Ecto neural progenitor cell (in vitro differentiated cells): ENCODE measurements around the gene HES4.
"Not testable (repeated sequence)": the region's sequence is repeated elsewhere in the genome, so short reads cannot be mapped to it uniquely, and the experiment has no call there.

Experiments used
- DNase-seq: peaks from one replicate; pipeline ENCODE4 v3.0.0-alpha.2; 2018; ENCODE audit warnings: low spot score

Gene HES4

DNA sequence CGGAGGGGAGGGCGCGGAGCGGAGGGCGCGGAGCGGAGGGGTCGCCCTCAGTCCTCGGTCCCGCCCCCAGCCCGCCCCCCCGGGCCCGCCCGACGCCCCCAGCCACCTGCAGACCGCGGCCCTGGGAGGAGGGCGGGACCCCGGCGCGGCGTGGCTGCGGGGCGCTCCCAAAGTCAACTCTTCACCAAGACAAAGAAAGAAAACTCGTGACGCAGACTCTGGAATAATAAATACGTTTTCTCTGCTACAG, 1.2 kb downstream of the HES4 start:
- DNase-seq = no peak

DNA sequence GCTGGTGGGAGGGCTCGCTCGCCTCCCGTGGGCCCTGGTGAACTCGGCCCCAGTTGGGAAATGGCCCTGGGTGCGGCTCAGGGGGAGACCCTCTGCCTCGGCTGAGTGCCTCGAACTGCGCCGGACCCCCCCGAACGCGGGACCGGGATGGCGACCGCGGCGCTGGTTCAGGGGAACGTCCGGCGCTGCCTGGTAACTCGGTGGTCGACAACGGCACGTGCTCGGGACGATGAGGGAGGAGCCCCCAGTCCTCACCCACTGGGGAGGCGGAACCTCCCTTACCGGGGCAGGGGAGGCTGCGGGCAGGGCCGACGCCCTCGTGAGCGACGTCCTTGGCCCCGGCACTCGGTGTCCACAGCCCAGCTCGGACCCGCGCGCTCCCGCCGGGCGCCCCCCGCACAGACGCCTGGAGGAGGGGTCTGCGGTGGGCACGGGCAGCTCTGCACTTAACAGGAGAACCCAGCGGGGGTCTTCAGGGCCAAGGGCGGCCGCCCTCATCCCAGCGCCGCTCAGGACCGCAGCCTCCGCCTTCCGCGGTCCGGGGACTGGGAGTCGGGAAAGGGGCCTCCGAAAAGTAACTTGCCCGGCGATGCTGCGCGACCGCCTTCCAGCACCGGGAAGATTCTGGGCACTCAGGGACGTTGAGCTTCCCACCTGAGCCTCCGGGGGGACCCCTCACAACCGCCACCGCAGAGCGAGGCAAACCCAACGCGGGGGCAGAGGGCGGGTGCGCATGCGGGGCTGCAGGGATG, 1.7 kb downstream of the HES4 start:
- peak; percentile 82 for DNase-seq

DNA sequence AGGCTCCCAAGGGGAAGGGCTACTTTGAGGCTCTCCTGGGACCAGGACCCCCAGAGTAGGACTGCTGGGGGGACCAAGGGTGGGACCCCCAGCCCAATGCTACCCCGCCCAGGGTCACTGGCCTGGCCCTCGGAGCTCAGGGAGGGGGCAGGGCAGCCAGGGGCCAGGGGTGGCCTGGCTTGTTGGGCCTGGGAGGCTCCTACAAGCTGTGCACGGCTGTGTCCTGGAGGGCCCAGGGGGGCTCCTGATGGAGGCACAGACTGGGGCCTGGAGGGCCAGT, 2.2 kb downstream of the HES4 start:
- no peak for DNase-seq

DNA sequence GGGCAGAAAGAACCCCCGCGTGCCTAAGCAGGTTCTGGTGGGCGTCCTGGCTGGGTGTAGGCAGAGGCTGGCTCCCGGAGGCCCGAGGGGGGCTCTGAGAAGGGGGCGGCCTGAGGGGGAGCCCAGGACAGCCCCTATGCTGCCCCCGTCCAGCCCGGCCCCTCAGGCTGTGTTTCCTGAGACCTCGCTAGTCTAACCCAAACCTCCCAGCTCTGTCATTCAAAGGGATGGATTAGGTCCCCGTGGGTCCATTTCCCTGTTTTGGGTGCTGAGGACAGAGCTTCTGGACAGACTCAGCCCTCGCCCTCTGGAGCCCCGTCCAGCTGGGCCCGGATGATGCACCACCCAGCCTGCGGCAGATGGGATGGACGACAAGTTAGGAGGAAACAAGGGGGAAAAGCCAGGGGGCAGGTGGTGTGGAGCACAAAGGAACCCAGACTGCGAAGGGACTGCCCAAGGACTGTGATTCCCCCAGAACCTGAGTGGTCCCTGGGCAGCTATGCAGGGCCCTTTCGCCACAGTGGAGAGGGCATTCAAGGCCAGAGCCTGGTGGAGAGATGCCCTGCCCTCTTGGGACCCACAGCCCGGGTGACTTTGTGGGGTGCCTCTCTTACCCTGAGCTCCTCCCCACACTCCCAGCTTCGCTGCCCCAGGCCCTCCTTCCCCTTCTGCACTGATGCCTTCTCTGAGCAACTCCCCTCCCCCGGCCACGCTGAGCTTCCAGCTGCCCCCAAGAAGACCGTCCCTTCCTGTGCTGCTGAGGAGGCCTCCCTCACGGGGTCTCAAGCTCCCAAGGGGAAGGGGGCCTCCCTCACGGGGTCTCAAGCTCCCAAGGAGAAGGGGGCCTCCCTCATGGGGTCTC, 2.8 kb downstream of the HES4 start:
- DNase-seq = peak; percentile 68

DNA sequence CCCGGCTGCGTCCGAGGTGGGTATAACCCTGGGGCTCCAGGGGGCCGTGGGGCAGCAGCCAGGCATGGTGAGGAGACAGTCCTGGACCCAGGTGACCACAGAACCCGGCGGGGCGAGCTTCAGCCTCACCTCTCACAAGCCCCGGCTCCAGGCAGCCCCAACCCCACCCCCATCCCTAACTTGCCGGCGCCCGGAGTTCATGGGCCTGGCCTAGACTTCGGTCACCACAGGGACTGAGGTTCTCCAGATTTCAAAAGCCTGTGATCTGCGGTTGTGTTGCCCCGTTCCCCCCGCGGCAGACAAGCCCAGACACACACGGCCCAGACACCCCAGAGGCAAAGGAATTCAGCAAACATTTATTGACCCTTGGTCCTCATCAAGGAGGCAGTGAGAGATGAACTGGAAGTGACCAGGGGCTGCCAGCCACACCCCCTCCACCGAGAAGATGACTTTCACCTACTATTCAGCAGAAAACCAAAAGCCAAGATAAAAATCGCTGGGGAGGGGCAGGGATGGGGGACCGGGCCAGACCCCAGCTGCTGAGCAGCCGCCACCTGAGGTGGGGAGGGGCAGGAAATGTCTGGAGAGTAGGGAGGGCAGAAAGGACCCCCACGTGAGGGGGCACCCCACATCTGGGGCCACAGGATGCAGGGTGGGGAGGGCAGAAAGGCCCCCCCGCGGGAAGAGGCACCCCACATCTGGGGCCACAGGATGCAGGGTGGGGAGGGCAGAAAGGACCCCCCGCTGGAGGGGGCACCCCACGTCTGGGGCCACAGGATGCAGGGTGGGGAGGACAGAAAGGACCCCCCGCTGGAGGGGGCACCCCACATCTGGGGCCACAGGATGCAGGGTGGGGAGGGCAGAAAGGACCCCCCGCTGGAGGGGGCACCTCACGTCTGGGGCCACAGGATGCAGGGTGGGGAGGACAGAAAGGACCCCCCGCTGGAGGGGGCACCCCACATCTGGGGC, 3.9 kb downstream of the HES4 start:
- DNase-seq = peak; percentile 53

DNA sequence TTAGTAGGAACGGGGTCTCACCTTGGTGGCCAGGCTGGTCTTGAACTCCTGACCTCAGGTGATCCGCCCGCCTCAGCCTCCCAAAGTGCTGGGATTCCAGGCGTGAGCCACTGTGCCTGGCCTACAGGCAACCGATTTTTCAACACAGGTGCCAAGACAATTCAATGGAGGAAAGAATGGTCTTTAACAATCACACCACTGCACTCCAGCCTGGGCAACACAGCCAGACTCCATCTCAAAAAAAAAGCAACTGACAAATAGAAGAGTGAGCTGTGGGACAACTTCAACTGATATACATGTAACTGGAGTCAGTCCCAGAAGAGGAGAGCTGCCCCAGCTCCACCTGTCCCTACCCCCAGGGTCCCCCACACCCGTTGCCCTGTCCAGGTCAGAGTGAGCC, 5.4 kb downstream of the HES4 start:
- not testable (repeated sequence) for DNase-seq

DNA sequence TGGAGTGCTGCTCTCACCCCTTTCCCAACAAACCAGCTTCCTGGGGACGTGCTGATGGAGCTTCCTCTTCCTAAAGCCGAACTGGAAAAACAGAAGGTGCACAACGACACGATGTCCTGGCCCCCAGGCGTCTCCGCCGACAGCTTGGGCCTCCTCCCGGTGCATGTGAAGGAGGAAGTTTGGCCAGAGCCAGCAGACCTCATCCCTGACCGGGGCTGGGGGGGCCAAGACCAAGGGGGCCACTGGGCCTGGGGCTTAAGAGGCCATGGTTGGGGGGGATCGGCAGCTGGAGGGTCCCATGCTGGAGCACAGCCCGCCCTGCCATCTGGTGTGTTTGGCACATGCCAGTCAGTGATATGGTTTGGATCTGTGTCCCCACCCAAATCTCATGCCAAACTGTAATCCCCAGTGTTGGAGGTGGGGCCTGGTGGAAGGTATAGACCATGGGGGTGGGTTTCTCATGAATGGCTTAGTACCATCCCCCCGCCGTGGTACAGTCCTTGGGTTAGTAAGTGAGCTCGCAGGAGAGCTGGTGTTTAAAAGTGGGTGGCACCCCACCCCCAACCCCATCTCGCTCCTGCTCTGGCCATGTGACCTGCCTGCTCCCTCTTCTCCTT, 6.4 kb downstream of the HES4 start:
- no peak for DNase-seq

DNA sequence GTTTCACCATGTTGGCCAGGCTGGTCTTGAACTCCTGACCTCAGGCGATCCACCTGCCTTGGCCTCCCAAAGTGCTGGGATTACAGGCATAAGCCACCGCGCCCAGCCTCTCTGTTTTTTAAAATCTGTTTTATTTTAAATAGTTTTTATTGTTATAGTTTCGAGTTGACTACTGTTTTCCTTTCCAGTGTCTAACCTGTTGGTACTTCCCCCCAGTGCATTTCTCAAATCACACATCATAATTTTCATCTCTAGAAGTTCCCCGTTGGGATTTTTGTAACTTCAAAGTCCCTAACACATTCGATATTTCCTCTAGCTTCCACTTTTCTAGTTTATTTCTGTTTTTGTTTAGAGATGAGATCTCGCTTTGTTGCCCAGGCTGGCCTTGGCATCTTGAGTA, 7.5 kb downstream of the HES4 start:
- DNase-seq = no peak

DNA sequence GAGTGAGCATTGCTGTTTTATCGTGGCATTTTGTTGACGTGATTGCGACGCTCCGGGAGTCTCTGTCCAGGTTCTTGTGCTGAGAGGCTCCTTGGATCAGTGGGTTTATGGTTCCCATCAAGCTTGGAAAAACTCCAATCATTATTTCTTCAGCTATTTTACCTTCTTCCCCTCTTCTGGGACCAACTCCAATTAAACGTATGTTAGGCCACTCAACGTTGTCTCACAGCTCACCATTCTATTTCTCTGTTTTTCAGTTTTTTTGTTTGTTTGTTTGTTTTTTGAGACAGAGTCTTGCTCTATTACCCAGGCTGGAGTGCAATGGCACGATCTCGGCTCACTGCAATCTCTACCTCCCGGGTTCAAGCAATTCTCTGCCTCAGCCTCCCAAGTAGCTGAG, 8.0 kb downstream of the HES4 start:
- no peak for DNase-seq

DNA sequence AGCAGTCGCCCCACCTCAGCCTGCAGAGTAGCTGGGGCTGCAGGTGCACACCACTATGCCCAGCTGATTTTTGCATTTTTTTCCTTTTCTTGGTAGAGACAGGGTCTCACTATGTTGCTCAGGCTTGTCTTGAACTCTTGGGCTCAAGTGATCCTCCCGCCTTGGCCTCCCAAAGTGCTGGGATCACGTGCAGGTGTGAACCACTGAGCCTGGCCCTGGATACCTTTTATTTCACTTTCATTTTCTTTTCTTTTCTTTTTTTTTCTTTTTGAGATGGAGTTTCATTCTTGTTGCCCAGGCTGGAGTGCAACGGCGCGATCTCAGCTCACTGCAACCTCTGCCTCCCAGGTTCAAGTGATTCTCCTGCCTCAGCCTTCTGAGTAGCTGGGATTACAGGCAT, 8.6 kb downstream of the HES4 start:
- not testable (repeated sequence) for DNase-seq

DNA sequence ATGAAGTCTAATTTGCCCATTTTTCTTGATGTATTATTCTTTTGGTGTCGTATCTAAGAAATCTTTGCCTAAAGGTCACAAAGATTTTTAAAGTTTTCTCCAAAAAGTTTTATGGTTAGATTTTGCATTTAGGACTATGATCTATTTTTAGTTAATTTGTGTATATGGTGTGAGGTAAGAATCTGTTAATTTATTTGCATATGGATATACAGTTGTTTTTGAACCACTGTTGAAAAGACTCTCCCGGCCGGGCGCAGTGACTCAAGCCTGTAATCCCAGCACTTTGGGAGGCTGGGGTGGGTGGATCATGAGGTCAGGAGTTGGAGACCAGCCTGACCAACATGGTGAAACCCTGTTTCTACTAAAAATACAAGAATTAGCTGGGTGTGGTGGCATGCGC, 11.8 kb downstream of the HES4 start:
- DNase-seq = not testable (repeated sequence)

DNA sequence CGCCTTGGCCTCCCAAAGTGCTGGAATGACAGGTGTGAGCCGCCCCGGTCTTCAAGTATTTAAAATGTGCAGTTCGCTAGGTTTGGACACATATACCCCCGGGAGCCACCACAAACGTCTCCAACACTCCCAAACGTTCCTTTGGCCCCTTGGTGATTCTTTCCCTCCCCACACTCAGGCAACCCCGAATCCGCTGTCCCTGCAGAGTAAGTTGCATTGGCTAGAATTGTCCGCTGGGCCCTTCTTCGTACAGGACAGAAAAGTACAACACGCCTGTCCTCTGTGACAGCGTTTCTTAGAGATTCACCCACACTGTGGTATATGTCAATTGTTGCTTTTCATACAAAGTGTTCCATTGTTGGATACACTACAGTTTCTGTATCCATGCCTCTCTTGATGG, 14.8 kb downstream of the HES4 start:
- no peak for DNase-seq

DNA sequence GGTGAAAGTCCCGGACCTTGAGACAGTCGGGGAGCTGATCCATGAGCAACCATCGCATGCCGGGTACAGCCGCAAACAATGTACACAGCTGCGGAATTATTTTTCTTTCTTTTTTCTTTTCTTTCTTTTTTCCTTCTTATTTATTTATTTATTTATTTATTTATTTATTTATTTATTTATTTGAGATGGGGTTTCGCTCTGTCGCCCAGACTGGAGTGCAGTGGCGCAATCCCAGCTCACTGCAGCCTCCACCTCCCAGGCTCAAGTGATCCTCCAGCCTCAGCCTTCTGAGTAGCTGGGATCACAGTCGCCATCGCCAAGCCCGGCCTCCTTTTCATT, 15.5 kb downstream of the HES4 start:
- no peak for DNase-seq

DNA sequence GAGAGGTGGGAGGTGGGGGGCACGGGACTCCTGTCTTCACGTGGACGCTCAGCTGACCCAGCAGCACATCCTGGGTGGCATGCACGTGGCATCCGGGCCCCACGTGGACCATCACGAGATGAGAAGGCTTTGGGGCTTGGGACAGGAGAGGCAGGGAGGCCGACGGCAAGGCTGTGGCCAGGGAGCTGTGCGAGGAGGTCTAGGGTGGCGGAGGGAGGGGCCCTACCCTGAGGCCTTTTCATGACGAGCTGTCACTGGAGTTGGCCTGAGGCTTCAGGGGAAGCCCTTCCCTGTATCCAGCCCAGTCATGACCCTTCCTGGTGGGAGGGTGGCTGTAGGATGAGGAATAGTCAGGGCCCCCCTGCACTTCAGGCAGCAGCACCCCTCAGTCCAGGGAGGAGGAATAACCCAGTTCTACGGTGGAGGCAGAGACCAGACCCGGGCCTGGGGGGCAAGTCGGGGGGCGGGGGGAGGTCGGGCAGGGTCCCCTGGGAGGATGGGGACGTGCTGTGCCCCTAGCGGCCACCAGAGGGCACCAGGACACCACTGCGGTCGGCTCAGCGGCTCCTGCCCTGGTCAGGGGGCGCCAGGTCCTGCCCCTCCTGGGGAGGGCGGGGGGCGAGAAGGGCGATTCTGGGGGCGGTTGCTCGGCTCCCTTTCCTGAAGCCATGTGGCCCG, 16.0 kb downstream of the HES4 start:
- peak; percentile 83 for DNase-seq

DNA sequence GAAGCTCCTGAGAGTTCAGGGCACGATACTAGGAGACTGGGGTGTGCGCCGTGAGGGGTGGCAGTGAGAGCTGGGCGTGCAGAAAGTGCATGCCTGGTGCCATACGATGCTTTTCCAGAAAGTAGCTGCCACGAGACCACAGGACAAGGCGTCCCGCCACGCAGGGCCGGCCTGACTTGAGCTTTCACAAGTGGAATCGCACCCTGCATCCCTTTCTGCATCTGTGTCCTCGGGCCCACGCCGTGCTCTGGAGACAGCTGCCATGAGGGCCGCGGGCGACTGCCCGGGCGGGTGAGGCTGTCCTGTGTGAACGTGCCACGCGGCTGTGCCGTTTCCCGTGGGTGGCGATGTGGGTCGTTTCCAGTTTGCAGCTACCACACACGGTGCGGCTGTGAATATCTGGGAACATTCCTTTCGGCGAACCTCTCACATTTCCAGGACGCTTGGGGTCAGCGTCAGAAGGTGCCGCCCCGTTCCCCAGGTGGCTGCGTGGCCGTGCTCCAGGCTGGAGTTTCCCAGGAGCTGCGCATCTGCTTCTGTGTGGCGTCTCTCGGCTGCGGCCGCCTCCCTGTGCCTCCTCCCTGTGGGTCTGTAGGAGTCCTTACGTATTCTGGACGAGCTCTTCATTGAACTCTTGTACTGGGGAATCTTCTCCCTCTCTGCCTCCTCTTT, 17.0 kb downstream of the HES4 start:
- no peak for DNase-seq

DNA sequence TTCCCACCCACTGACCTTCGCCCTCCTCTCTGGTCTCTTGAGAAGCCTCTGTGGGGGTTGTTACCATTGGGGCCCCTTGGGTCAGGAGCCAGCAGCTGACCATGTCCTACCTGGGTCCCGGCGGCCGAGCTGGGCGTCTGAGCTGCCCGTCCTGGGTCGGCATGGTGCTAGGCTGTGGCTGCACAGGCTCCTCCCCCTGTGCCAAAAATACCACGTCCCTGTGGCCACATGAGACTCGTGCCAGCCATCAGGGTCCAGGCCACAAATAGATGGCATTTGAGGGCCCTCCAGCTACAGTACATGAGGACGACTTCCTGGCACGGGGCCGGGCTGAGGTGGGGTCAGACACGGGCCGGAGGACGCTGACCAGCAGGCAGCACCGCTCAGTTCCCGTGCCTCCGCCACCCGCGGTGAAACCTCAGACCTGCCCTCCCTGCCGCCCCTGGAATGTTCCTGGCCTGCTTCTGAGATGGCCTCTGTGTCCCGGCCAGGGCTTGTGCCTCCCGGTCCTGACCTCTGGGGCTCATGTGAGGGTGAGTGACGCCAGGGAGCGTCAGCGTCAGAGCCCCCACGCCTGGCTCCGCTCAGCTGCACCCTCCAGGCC, 17.8 kb downstream of the HES4 start, which contains the start of gene PERM1:
Gene PERM1 (minus strand): TSS at position 139 of the 604 bp plus-strand sequence. CDS start 1,064 bp downstream, outside the sequence.
- no peak for DNase-seq

DNA sequence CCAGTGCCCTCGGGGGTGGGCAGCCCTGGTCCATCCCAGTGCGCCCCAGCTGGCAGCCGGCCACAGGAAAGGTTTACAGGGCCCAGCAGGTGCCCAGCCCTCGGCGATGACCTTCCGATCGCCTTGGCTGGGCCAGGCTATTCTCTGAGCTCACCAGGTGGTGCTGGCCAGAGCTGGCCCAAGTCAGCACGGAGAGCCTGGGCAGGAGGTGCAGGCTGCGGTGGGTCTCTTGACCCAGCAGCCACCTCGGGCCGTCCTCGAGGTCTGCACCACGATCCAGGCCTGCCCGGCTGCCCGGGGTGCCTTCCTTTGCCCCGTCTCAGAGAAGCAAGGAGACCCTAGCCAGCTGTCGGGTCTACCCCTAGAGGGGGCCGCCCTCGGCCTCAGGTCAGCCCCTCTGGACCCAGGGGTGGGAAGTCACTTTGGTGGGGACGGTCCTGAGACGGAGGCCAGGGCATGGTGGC, 18.4 kb downstream of the HES4 start:
- DNase-seq = no peak

DNA sequence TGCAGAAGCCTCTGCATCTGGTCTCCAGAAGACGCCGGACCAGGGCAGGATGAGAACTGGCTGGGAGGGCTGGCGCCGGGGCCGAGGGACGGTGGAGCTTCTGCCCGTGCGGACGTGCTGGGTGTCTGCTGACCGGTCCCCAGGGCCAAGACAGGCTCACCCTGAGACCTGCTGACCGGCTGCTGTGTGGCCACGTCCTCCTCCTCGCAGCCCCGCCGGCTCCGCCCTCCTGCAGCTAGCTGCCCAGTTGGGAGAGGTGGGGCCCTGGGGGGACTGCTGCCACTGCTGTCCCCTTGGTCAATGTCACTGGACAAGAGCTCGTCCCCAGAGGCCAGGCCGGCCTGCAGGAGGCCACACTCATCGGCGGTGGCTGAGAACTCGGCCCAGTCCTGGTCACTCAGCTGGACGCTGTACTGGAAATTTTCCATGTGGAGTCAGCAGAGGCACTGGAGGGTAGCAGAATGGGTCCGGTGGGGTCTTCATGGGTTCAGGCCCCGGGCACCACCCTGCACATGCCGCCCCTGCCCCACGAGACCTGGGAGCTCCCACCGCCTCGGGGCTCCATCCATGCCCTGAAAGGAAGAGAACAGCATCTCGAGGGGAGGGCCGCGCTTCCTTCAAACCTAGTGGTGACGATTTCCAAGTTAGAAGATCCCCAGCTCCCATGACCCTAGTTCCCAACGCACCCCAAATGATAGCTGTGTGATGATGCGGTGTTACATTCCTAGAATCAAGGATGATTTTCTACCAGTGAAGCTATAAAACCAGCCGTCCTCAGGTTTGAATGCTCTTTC, 19.1 kb downstream of the HES4 start:
- no peak for DNase-seq

DNA sequence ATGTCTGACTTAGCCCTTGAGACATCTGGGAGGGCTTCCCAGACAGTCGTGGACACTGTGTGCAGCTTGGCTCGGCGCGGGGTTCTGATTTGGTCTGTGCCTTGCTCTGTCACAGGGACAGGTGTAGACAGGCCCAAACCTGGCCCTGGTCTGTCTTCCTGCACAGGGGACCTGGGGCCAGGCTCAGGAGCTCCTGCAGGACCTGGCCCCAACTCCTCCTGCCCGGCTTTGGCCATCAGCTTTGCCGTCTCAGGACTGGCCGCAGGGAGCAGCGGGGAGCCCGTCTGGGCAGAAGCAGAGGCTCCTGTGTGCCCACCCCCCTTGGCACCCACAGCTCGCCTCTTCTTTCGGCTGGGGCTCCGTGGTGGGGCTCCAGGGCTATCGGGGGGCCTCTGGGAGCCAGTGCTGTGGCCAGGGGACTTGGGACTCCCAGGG, 19.7 kb downstream of the HES4 start:
- DNase-seq = no peak

DNA sequence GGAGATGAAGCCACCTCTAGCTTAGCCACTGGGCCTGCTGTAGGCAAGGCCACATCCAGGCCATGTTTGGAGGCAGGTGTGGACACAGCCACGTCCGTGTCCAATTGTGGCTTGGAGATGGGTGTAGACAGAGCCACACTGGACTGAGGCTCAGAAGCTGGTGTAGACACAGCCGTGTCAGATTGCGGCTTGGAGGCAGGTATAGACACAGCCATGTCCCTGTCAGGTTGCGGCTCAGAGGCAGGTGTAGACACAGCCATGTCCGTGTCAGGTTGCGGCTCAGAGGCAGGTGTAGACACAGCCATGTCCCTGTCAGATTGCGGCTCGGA, 20.2 kb downstream of the HES4 start:
- no peak for DNase-seq
